ENCODE data around the gene GNG10.

- no peak for TF ChIP-seq POLR2A (IDR thresholded peaks at IDR 0.05)
- TF ChIP-seq CTCF (IDR thresholded peaks at IDR 0.05), result no peak
Measured at GRCh38 chr9:111659691-111660090, 1.7 kb upstream of the GNG10 start.

All from body of pancreas (tissue), 4 donors.